WERI-Rb-1 (cell line): ENCODE measurements around the gene OR6J1.
"Not testable (repeated sequence)": the region's sequence is repeated elsewhere in the genome, so short reads cannot be mapped to it uniquely, and the experiment has no call there.

Experiments
- DNase-seq: peaks from one replicate; pipeline ENCODE4 v3.0.0-alpha.2; 2020
- H3K27ac ChIP-seq: fragments of 250-450 bp; sonication (Bioruptor Pico); 2 replicates; pipeline ENCODE4 v1.5.1; 2020; ENCODE audit warnings: mild to moderate bottlenecking, moderate library complexity
- H3K27me3 ChIP-seq: fragments of 250-450 bp; sonication (Bioruptor Pico); 2 replicates; pipeline ENCODE4 v1.5.1; 2021; ENCODE audit warnings: mild to moderate bottlenecking, low read depth, moderate library complexity; ENCODE audit not compliant: insufficient read depth, severe bottlenecking
- H3K36me3 ChIP-seq: fragments of 250-450 bp; sonication (Bioruptor Pico); 2 replicates; pipeline ENCODE4 v1.5.1; 2020; ENCODE audit warnings: mild to moderate bottlenecking, moderate library complexity
- H3K4me3 ChIP-seq: 2 replicates; pipeline ENCODE4 v1.5.1; 2011; ENCODE audit warnings: low read depth, mild to moderate bottlenecking, control low read depth, low read length
- H3K9me3 ChIP-seq: fragments of 250-450 bp; sonication (Bioruptor Pico); 2 replicates; pipeline ENCODE4 v1.5.1; 2021; ENCODE audit warnings: mild to moderate bottlenecking, moderate library complexity; ENCODE audit not compliant: severe bottlenecking
- TF ChIP-seq, protein P1 (sequence below): IDR thresholded peaks from 2 replicates; pipeline ENCODE4 v1.5.1; 2011; ENCODE audit warnings: low read depth, mild to moderate bottlenecking, control low read depth, inconsistent platforms, low read length

The OR6J1 gene

GRCh38 chr14:22589096-22589839 lies 54.9 kb downstream of the OR6J1 start, which contains the start of gene DAD1:
TSS of gene DAD1 (minus strand) at chr14:22589224. CDS start at chr14:22589157, 67 bp downstream.
- H3K27ac ChIP-seq, result peak within 1 kb of the TSS; percentile 53
- H3K27me3 ChIP-seq, result no peaks in the 10 kb centered on the region
- TF ChIP-seq, protein P1, sequence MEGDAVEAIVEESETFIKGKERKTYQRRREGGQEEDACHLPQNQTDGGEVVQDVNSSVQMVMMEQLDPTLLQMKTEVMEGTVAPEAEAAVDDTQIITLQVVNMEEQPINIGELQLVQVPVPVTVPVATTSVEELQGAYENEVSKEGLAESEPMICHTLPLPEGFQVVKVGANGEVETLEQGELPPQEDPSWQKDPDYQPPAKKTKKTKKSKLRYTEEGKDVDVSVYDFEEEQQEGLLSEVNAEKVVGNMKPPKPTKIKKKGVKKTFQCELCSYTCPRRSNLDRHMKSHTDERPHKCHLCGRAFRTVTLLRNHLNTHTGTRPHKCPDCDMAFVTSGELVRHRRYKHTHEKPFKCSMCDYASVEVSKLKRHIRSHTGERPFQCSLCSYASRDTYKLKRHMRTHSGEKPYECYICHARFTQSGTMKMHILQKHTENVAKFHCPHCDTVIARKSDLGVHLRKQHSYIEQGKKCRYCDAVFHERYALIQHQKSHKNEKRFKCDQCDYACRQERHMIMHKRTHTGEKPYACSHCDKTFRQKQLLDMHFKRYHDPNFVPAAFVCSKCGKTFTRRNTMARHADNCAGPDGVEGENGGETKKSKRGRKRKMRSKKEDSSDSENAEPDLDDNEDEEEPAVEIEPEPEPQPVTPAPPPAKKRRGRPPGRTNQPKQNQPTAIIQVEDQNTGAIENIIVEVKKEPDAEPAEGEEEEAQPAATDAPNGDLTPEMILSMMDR, result no peak
- DNase-seq, result peak; percentile 98
- peaks cover 7% of the 10 kb centered on the region for H3K36me3 ChIP-seq
- H3K9me3 ChIP-seq, result no peaks in the 10 kb centered on the region
- H3K4me3 ChIP-seq, result peak within 1 kb of the TSS; percentile 97

DNA sequence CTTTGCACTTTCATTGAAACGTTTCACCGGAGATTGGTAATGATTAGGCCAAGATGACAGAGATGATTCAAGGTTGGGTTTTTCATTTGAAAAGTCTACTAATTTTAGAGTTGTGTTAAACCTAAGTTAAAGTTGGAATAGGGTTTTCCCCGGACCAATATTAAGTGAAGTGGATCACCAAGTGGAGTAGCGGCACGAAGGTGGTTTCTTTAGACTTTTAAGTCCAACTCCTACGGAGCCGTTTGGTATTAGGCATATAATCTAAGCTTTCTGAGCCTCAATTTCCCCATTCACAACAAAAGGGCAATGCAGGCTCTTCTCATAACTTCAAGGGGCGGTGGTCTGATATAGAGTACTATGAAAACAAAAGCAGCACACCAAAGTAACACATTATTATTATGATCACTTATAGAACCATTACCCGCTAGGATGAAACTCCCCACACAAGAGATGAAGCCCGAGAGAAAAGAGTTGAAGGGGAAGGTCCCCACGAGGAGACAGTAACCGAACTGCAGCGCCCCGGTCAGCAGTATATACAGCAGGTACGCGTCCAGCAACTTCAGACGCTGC lies 55.5 kb downstream of the OR6J1 start:
- Histone ChIP-seq H3K36me3 (peaks cover 11% of the 10 kb centered on the region), H3K27ac (peak overlapping the region; percentile 53), H3K9me3 (no peaks in the 10 kb centered on the region), H3K27me3 (no peaks in the 10 kb centered on the region), H3K4me3 (peak overlapping the region; percentile 97)
- TF ChIP-seq, protein P1, result no peak
- no peak for DNase-seq

GRCh38 chr14:22587677-22588422 lies 56.3 kb downstream of the OR6J1 start:
- DNase-seq, H3K9me3 ChIP-seq, H3K27ac ChIP-seq, H3K27me3 ChIP-seq: not testable (repeated sequence)
- Histone ChIP-seq H3K36me3 (peaks cover 11% of the 10 kb centered on the region), H3K4me3 (peak overlapping the region; percentile 97)

GRCh38 chr14:22587247-22587646 lies 56.9 kb downstream of the OR6J1 start:
- Histone ChIP-seq H3K27me3 (no peaks in the 10 kb centered on the region), H3K36me3 (peaks cover 11% of the 10 kb centered on the region), H3K9me3 (no peaks in the 10 kb centered on the region), H3K27ac (no peak overlapping the region), H3K4me3 (no peak overlapping the region)
- no peak for DNase-seq
- TF ChIP-seq, protein P1, result no peak

DNA sequence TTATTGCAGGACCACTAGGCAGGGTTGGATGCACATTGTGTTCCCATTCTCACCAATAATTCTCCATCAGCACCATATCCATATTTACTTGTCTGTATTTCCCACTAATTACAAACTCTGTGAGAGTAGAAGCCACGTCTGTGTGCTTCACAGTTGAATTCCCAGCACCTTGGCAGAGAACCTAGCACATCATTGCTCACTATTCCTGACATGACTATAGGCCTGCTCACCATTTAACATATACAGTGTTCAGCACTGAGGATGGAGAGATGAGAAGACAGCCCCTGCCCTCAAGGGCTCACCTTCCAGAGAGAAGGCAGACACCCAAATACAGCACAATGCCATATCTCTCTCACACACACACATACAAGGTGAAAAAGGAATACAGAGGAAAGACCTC lies 60.2 kb downstream of the OR6J1 start:
- H3K9me3 ChIP-seq, result no peaks in the 10 kb centered on the region
- H3K27me3 ChIP-seq, result no peaks in the 10 kb centered on the region
- peaks cover 11% of the 10 kb centered on the region for H3K36me3 ChIP-seq
- no peak overlapping the region for H3K27ac ChIP-seq
- TF ChIP-seq, protein P1, result no peak
- no peak overlapping the region for H3K4me3 ChIP-seq
- no peak for DNase-seq
